ENCODE measurements around the gene PIK3IP1.

Gene PIK3IP1

GRCh38 chr22:31279821-31280505 lies 12.3 kb downstream of the PIK3IP1 start:
- DNase-seq (ENCODE audit: low read depth in 3 of 3, low spot score in 1 of 3), result no peak

DNA sequence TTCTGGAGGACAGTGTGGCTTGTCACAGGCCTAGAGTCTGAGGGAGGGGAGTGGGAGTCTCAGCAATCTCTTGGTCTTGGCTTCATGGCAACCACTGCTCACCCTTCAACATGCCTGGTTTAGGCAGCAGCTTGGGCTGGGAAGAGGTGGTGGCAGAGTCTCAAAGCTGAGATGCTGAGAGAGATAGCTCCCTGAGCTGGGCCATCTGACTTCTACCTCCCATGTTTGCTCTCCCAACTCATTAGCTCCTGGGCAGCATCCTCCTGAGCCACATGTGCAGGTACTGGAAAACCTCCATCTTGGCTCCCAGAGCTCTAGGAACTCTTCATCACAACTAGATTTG lies 13.0 kb downstream of the PIK3IP1 start:
- no peak for DNase-seq (ENCODE audit: low read depth in 3 of 3, low spot score in 1 of 3)

- no peak for DNase-seq (ENCODE audit: low read depth in 3 of 3, low spot score in 1 of 3)
Measured at GRCh38 chr22:31278626-31279326, 13.5 kb downstream of the PIK3IP1 start.

DNA sequence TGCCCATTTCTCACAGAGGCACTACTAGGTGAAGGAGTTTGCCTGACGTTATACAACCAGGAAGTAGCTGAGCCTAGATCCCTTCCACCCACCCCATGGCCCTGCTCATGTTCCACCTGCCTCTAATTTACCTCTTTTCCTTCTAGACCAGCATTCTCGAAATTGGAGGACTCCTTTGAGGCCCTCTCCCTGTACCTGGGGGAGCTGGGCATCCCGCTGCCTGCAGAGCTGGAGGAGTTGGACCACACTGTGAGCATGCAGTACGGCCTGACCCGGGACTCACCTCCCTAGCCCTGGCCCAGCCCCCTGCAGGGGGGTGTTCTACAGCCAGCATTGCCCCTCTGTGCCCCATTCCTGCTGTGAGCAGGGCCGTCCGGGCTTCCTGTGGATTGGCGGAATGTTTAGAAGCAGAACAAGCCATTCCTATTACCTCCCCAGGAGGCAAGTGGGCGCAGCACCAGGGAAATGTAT lies 14.1 kb downstream of the PIK3IP1 start:
- DNase-seq (ENCODE audit: low read depth in 3 of 3, low spot score in 1 of 3), result no peak

DNA sequence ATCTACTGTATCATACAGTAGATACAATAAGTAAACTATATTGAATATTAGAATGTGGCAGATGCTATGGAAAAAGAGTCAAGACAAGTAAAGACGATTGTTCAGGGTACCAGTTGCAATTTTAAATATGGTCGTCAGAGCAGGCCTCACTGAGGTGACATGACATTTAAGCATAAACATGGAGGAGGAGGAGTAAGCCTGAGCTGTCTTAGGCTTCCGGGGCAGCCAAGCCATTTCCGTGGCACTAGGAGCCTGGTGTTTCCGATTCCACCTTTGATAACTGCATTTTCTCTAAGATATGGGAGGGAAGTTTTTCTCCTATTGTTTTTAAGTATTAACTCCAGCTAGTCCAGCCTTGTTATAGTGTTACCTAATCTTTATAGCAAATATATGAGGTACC lies 14.5 kb downstream of the PIK3IP1 start:
- no peak for DNase-seq (ENCODE audit: low read depth in 3 of 3, low spot score in 1 of 3)

DNA sequence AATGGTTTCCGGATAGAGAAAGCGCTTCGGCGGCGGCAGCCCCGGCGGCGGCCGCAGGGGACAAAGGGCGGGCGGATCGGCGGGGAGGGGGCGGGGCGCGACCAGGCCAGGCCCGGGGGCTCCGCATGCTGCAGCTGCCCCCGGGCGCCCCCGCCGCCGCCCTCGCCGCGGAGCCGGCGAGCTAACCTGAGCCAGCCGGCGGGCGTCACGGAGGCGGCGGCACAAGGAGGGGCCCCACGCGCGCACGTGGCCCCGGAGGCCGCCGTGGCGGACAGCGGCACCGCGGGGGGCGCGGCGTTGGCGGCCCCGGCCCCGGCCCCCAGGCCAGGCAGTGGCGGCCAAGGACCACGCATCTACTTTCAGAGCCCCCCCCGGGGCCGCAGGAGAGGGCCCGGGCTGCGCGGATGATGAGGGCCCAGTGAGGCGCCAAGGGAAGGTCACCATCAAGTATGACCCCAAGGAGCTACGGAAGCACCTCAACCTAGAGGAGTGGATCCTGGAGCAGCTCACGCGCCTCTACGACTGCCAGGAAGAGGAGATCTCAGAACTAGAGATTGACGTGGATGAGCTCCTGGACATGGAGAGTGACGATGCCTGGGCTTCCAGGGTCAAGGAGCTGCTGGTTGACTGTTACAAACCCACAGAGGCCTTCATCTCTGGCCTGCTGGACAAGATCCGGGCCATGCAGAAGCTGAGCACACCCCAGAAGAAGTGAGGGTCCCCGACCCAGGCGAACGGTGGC lies 15.7 kb downstream of the PIK3IP1 start:
- DNase-seq (ENCODE audit: low read depth in 3 of 3, low spot score in 1 of 3), result no peak

- no peak for DNase-seq (ENCODE audit: low read depth in 3 of 3, low spot score in 1 of 3)
Measured at GRCh38 chr22:31275576-31275975, 16.7 kb downstream of the PIK3IP1 start.

DNA sequence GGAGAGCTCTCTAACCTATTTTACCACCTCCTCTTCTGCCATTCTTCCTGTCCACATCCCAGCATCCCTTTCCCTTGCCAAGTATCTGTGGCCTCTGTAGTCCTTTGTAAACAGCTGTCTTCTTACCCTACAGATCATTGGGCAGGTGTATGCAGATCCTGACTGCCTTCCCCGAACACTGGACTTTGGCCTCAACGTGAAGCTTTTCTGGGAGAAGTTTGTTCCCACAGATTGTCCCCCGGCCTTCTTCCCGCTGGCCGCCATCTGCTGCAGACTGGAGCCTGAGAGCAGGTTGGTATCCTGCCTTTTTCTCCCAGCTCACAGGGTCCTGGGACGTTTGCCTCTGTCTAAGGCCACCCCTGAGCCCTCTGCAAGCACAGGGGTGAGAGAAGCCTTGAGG lies 17.3 kb downstream of the PIK3IP1 start:
- no peak for DNase-seq (ENCODE audit: low read depth in 3 of 3, low spot score in 1 of 3)

DNA sequence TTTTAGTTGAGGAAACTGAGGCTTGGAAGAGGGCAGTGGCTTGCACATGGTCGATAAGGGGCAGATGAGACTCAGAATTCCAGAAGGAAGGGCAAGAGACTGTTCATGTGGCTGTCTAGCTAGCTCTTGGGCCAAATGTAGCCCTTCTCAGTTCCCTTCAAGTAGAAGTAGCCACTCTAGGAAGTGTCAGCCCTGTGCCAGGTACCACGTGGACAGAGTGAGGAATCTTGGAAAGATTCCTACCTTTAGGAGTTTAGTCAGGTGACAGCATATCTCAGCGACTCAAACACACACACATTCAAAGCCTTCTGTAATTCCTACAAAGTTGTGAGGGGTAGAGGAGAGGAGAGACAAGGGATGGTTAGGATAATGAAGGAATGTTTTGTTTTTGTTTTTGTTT lies 18.3 kb downstream of the PIK3IP1 start:
- no peak for DNase-seq (ENCODE audit: low read depth in 3 of 3, low spot score in 1 of 3)

DNA sequence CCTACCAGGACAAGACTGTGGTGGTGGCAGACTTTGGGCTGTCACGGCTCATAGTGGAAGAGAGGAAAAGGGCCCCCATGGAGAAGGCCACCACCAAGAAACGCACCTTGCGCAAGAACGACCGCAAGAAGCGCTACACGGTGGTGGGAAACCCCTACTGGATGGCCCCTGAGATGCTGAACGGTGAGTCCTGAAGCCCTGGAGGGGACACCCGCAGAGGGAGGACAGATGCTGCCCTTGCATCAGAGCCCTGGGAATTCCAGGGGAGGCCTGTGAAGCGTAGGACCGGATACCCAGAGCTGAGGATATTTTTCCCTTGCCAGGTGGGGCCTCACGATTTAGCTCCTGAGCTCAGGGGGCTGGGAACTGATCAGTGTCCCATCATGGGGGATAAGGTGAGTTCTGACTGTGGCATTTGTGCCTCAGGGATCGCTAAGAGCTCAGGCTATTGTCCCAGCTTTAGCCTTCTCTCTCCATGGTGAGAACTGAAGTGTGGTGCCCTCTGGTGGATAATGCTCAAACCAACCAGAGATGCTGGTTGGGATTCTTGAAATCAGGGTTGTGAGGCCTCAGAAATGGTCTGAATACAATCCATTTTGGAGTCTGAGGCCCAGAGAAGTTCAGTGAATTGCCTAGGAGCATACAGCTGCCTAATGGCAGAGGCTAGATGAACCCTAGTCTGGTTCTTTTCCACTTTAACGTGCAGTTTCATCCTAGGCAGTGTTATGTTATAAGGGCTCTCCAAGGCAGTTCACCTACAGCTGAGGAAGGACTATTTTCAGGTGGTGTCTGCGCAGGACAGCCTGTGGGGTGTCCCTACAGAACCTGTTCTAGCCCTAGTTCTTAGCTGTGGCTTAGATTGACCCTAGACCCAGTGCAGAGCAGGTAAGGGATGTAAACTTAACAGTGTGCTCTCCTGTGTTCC lies 19.5 kb downstream of the PIK3IP1 start:
- DNase-seq (ENCODE audit: low read depth in 3 of 3, low spot score in 1 of 3), result no peak

GRCh38 chr22:31271485-31271884 lies 20.8 kb downstream of the PIK3IP1 start:
- no peak for DNase-seq (ENCODE audit: low read depth in 3 of 3, low spot score in 1 of 3)

DNA sequence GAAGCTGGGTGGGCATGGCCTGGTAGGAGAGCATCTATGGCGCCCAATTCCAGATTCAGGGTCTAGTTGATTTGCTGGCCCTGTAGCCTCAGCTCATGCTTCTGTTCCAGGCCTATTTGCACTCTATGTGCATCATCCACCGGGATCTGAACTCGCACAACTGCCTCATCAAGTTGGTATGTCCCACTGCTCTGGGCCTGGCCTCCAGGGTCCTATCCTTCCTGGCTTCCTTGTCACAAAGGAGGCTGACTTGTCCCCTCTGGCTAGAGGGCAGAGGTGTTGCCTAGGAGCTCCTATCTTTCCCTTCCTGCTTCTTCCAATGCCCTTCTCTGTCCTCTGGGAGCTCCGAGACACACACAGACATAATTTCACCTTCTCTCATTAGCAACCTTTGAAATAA lies 21.3 kb downstream of the PIK3IP1 start:
- DNase-seq (ENCODE audit: low read depth in 3 of 3, low spot score in 1 of 3), result no peak

DNA sequence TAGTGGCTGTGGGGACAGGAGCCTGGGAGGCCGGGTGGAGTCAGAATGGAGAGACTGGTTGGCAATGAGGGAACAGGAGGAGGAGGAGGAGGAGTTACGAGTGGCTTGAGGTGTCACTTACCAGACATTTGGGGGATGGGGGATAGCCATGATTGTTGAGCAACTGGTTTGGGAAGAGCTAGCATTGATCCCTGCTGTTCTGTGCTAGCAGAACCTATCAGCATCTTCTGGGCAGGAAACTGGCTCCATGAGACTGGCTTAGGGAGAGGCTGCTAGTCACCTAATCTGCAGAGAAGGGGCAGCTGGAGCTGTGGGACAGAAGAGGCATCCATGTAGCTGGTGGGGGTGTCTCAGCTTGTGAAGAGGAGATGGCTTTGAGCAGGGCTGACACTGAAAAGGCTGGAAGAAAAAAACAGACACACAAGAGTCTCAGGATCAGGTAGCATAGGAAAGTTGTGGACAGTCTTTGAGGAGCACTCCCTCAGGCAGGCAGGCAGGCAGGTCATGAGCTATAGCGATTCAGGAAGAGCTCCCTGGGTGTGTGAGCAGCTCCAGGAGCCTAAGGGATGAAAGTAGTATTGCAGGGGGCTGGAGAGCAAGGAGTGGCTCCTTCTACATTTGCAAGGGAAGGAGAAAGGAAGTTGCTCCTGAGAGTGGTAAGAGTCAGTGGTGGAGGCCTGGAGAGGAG lies 22.3 kb downstream of the PIK3IP1 start:
- no peak for DNase-seq (ENCODE audit: low read depth in 3 of 3, low spot score in 1 of 3)

DNA sequence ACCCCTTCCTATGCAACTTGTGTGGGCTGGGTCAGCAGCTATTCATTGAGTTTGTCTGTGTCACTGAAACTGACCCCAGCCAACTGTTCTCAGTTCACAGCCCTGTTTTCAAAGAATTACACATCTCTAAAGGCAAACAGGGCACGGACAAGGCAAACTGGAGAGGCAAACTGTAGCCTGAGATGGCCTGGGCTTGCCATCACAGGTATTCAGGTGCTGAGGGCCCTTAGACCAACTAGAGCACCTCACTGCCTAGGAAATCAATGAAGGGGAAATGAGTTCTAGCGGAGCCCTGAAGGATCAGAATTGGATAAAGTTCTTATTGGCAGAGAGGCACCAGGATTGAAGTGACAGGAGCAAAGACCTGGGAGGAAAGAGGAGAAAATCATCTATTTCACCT lies 24.0 kb downstream of the PIK3IP1 start:
- no peak for DNase-seq (ENCODE audit: low read depth in 3 of 3, low spot score in 1 of 3)

DNA sequence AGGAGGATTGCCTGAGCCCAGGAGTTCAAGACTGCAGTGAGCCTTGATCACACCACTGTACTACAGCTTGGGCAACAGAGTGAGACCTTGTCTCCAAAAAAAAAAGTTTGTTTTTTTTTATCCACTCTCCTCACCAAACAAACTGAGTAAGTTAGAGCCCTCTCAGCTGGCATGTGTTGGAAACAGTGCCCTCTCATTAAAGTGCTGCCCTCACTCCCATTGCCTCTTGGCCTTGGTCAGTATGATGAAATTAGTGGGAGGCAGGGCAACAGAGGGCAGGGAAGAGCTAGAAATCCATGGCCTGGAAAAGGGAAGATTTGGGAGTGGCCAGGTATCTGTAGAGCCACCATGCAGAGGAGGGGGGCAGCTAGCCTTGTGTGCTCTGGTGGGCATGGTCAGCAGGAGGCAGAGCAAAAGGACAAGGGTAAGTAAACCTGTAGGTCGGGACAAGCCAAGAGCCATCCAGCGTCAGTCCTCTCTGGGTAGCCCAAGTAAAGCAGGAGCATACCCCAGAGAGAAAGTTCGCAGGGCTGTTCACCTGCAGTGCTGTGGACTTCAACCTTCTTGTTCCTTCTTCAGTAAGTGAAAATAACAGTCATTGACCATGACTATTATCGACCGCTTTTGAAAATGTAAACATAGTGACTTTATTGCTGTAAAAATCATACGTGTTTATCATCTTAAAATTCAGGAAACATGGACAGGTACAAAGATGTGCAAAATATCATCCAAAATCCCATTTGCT lies 28.2 kb downstream of the PIK3IP1 start:
- no peak for DNase-seq (ENCODE audit: low read depth in 3 of 3, low spot score in 1 of 3)

GRCh38 chr22:31262312-31263133 lies 29.8 kb downstream of the PIK3IP1 start:
- DNase-seq (ENCODE audit: low read depth in 3 of 3, low spot score in 1 of 3), result no peak

GRCh38 chr22:31260474-31260856 lies 31.8 kb downstream of the PIK3IP1 start:
- no peak for DNase-seq (ENCODE audit: low read depth in 3 of 3, low spot score in 1 of 3)

DNA sequence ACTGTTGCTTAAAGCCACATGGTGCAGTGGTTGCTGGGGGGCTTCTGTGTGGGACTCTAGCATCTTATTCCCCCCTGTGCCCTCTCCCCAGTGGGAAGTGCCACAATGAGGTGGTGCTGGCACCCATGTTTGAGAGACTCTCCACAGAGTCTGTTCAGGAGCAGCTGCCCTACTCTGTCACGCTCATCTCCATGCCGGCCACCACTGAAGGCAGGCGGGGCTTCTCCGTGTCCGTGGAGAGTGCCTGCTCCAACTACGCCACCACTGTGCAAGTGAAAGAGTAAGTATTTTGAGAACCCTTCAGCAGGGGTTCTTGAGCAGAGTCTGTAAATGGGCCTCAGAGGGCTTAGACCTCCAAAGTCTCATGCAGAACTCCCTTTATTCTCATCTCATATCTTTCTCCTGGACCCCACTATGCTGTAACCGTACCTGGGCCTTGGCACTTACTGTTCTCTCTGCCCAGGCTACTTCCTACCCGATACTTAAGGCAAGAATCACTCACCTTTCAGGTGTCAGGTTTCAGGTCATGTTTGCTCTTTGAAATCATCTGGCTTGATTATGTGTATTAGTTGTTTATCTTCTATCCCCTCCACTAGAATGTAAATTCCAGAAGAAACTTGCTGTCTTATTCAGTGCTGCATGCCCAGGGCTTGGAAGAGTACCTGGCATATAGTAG lies 32.4 kb downstream of the PIK3IP1 start:
- no peak for DNase-seq (ENCODE audit: low read depth in 3 of 3, low spot score in 1 of 3)

DNA sequence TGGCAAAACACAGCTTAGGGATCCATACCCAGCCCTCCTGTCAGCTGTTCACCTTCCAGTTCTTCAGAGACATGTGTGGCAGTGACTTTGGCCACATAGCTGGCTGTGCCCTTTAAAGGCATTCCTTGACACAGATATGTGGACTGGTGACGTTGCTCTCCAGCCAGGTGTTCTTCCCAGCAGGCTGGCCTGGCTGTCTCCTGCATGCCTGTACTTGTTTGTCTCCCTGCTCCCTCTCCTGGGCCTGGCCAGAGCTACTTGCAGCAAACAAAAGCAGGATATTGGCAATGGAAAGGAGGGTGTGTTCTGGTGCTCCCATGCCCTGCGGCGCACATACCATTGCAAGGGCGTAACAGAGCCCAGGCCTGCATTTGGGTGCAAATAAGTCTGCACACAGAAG lies 38.3 kb downstream of the PIK3IP1 start:
- DNase-seq (ENCODE audit: low read depth in 3 of 3, low spot score in 1 of 3), result no peak
